DMS79 (cell line): ENCODE results near the gene FES.
A peak's percentile ranks its signal among the peaks of the same experiment; 100 is the strongest.

ENCODE experiments used
- DNase-seq: peaks from one replicate; lab custom pipeline; 2025; lab: John Stamatoyannopoulos, UW

Gene FES

GRCh38 chr15:90930861-90931574 lies 46.7 kb downstream of the FES start:
- DNase-seq = no peak

GRCh38 chr15:90931575-90931827 lies 47.2 kb downstream of the FES start:
- no peak for DNase-seq

GRCh38 chr15:90931828-90932659 lies 47.7 kb downstream of the FES start, which contains the start of gene HDDC3:
HDDC3 (minus strand) TSS chr15:90932549; CDS start chr15:90932540, 9 bp downstream.
- DNase-seq = peak; percentile 59

GRCh38 chr15:90932660-90932991 lies 48.3 kb downstream of the FES start:
- DNase-seq = no peak

GRCh38 chr15:90933301-90933700 lies 49.0 kb downstream of the FES start:
- DNase-seq = no peak

- peak; percentile 49 for DNase-seq
Observed at GRCh38 chr15:90934256-90934948, 50.1 kb downstream of the FES start.

- peak; percentile 55 for DNase-seq
Observed at GRCh38 chr15:90934949-90935751, 50.8 kb downstream of the FES start, which contains the start of gene UNC45A. UNC45A (plus strand) TSS chr15:90935285; CDS start chr15:90935325, 40 bp downstream.

GRCh38 chr15:90936823-90937222 lies 52.5 kb downstream of the FES start:
- DNase-seq = no peak

- DNase-seq = no peak
Observed at GRCh38 chr15:90938261-90938660, 54.0 kb downstream of the FES start.

- no peak for DNase-seq
Observed at GRCh38 chr15:90939756-90940155, 55.5 kb downstream of the FES start.

GRCh38 chr15:90941038-90941437 lies 56.7 kb downstream of the FES start:
- DNase-seq = no peak

- DNase-seq = no peak
Observed at GRCh38 chr15:90942354-90943120, 58.2 kb downstream of the FES start.

GRCh38 chr15:90945091-90945490 lies 60.8 kb downstream of the FES start:
- no peak for DNase-seq
